Activated CD8-positive, alpha-beta memory T cell treated with anti-CD3 and anti-CD28 coated beads for 4 hours (primary cell): ENCODE measurements around the gene MDK.
A peak's percentile ranks its signal among the peaks of the same experiment; 100 is the strongest.

Experiments
- DNase-seq, 2 donors: peaks; one replicate each; pipeline ENCODE4 v3.0.0-alpha.2; 2020; ENCODE audit warnings: low read depth in 2 of 2

The MDK gene

GRCh38 chr11:46382646-46383403, 1.4 kb downstream of the MDK start:
- no peak for DNase-seq

- no peak for DNase-seq
Observed at GRCh38 chr11:46383404-46383758, 1.9 kb downstream of the MDK start.

- DNase-seq = no peak
Observed at GRCh38 chr11:46383974-46384701, 2.7 kb downstream of the MDK start.

- DNase-seq = no peak
Observed at GRCh38 chr11:46385169-46386004, 3.9 kb downstream of the MDK start.

GRCh38 chr11:46386005-46386578, 4.6 kb downstream of the MDK start:
- no peak for DNase-seq

GRCh38 chr11:46386674-46387073, 5.2 kb downstream of the MDK start:
- DNase-seq = no peak

- no peak for DNase-seq
Observed at GRCh38 chr11:46387456-46387855, 6.0 kb downstream of the MDK start.

GRCh38 chr11:46387919-46388618, 6.6 kb downstream of the MDK start:
- no peak for DNase-seq

GRCh38 chr11:46388619-46389449, 7.4 kb downstream of the MDK start:
- DNase-seq = no peak

GRCh38 chr11:46389450-46390330, 8.2 kb downstream of the MDK start:
- DNase-seq = no peak

- no peak for DNase-seq
Observed at GRCh38 chr11:46390331-46391171, 9.1 kb downstream of the MDK start.

GRCh38 chr11:46391186-46391577, 9.7 kb downstream of the MDK start:
- DNase-seq = no peak

- DNase-seq = no peak
Observed at GRCh38 chr11:46391578-46392420, 10.3 kb downstream of the MDK start, which contains the start of gene CHRM4. Gene CHRM4 (minus strand): TSS chr11:46391776. CDS start chr11:46386557, 5,219 bp downstream.

- peak; percentile 32 to 40 for DNase-seq
Observed at GRCh38 chr11:46392421-46393230, 11.2 kb downstream of the MDK start.

- no peak for DNase-seq
Observed at GRCh38 chr11:46393231-46393616, 11.8 kb downstream of the MDK start.

GRCh38 chr11:46393759-46394158, 12.3 kb downstream of the MDK start:
- DNase-seq = no peak

- no peak for DNase-seq
Observed at GRCh38 chr11:46397526-46397925, 16.1 kb downstream of the MDK start.
